ENCODE measurements around the gene SULF2.

DNA sequence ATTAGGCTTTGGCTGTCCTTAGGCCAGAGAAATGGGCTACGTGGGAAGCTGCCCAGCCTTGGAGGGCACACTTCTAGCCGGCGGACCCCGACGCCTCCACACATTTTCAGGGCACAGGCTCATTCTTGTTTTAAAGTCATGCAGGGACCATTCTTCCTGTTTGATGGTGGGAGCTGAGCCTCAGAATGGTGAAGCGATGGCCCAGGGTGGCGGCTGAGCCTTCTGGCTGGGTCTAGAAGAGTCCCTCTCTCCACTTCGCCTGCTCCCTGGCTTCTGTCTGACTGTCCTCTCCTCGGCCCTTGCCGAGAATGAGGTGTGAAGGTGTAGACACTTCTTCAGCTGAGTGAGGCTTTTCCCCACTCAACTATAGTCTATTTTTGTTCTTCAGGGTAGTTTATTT is 114.4 kb downstream of the SULF2 start:
- TF ChIP-seq DPF2 (IDR thresholded peaks at IDR 0.05) (no peak), ARID2 (IDR thresholded peaks at IDR 0.05) (no peak), TCF7 (IDR thresholded peaks at IDR 0.05; ENCODE audit: borderline replicate concordance) (no peak), RFX1 (IDR thresholded peaks at IDR 0.05) (no peak), RBBP5 (IDR thresholded peaks at IDR 0.05; ENCODE audit: borderline replicate concordance, insufficient read depth, low read length, poor library complexity, severe bottlenecking) (no peak), FOSL1 (tag; conservative IDR thresholded peaks at IDR 0.05) (no peak), MTA1 (IDR thresholded peaks at IDR 0.05; ENCODE audit: borderline replicate concordance) (no peak), ZFP1 (CRISPR knock-in tag; IDR thresholded peaks at IDR 0.05) (no peak), RFX5 (IDR thresholded peaks at IDR 0.05; ENCODE audit: low read depth, low read length) (no peak), ZBTB1 (CRISPR knock-in tag; IDR thresholded peaks at IDR 0.05; ENCODE audit: borderline replicate concordance, low read depth) (no peak), FOXJ3 (CRISPR knock-in tag; IDR thresholded peaks at IDR 0.05) (no peak), KAT8 (IDR thresholded peaks at IDR 0.05; ENCODE audit: low read depth) (no peak)
